ENCODE results near the gene TAB2.
"Not testable (repeated sequence)": the region's sequence is repeated elsewhere in the genome, so short reads cannot be mapped to it uniquely, and the experiment has no call there.

TAB2 gene

GRCh38 chr6:149313070-149313469 is 4.4 kb upstream of the TAB2 start:
- no peak for FAIRE-seq

- no peak for FAIRE-seq
These were observed 3.7 kb upstream of the TAB2 start for GRCh38 chr6:149313861-149314260.

GRCh38 chr6:149314325-149314905 is 3.1 kb upstream of the TAB2 start:
- FAIRE-seq, result no peak

GRCh38 chr6:149316108-149316727 is 1.3 kb upstream of the TAB2 start:
- peak; percentile 55 for FAIRE-seq

GRCh38 chr6:149316740-149317643 is 520 bp upstream of the TAB2 start:
- FAIRE-seq, result no peak

- no peak for FAIRE-seq
These were observed 1.2 kb downstream of the TAB2 start for GRCh38 chr6:149318581-149319286.

GRCh38 chr6:149319422-149319821 is 1.9 kb downstream of the TAB2 start:
- FAIRE-seq, result no peak

GRCh38 chr6:149320016-149320415 is 2.5 kb downstream of the TAB2 start:
- FAIRE-seq, result not testable (repeated sequence)

GRCh38 chr6:149320796-149321195 is 3.3 kb downstream of the TAB2 start:
- no peak for FAIRE-seq

GRCh38 chr6:149323353-149323752 is 5.8 kb downstream of the TAB2 start:
- FAIRE-seq, result no peak

- FAIRE-seq, result no peak
These were observed 6.4 kb downstream of the TAB2 start for GRCh38 chr6:149323925-149324324.

- no peak for FAIRE-seq
These were observed 6.9 kb downstream of the TAB2 start for GRCh38 chr6:149324428-149324827.

GRCh38 chr6:149325648-149326236 is 8.2 kb downstream of the TAB2 start:
- no peak for FAIRE-seq

GRCh38 chr6:149327638-149328037 is 10.1 kb downstream of the TAB2 start:
- no peak for FAIRE-seq

- FAIRE-seq, result no peak
These were observed 10.6 kb downstream of the TAB2 start for GRCh38 chr6:149328083-149328482.

- no peak for FAIRE-seq
These were observed 12.0 kb downstream of the TAB2 start for GRCh38 chr6:149329529-149329928.

GRCh38 chr6:149330133-149330532 is 12.6 kb downstream of the TAB2 start:
- no peak for FAIRE-seq

- FAIRE-seq, result no peak
These were observed 13.7 kb downstream of the TAB2 start for GRCh38 chr6:149331043-149331807.

- FAIRE-seq, result no peak
These were observed 14.4 kb downstream of the TAB2 start for GRCh38 chr6:149331871-149332270.

GRCh38 chr6:149332602-149333265 is 15.2 kb downstream of the TAB2 start:
- no peak for FAIRE-seq

GRCh38 chr6:149333266-149333620 is 15.7 kb downstream of the TAB2 start:
- no peak for FAIRE-seq

- FAIRE-seq, result no peak
These were observed 16.7 kb downstream of the TAB2 start for GRCh38 chr6:149334201-149334600.
